ENCODE measurements around the gene LIMS2.

LIMS2 gene

DNA sequence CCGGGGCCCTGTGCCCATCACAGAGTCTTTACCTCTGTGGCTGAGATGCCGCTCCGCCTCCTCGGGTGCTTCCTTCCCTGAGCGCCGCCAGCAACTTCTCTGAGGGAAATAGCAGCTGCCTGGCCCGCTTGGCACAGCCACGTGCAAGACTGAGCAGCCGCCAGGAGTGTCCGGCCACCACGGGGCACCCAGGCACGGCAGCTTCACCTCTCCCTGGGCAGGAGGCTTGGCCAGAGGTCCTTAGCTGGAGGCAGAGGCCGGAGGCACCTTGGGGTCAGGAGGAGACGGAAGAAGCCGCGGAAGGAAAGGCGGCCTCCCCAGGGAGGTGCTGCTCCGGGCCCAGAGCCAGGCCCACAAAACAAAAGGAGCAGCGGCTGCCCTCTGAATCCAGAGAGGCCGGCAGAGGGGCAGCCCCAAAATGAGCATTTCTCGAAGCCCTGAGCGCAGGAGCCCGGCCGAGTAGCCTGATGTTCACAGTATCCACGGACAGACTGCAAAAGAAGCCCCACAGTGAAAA, 6.0 kb upstream of the LIMS2 start:
- Histone ChIP-seq H3K4me1 (ENCODE audit: control insufficient read depth, insufficient read depth, low read length) (no peaks in the 10 kb centered on the region), H3K36me3 (ENCODE audit: control insufficient read depth in 2 of 2, insufficient read depth in 1 of 2, low read length in 2 of 2) (no peaks in the 10 kb centered on the region), H3K27ac (ENCODE audit: extremely low read depth, low read depth, low read length) (no peak overlapping the region), H3K4me3 (ENCODE audit: low read depth, low read length) (no peak overlapping the region), H3K9me3 (ENCODE audit: control insufficient read depth, insufficient read depth, low read depth, low read length) (no peaks in the 10 kb centered on the region)
- TF ChIP-seq ZNF561 (tag by site-specific recombination; IDR thresholded peaks at IDR 0.05; ENCODE audit: borderline replicate concordance) (no peak), ZSCAN4 (tag by site-specific recombination; IDR thresholded peaks at IDR 0.05) (no peak), EGR2 (tag by site-specific recombination; IDR thresholded peaks at IDR 0.05; ENCODE audit: low read depth) (no peak), ZBTB8A (tag by site-specific recombination; IDR thresholded peaks at IDR 0.05) (no peak), ZSCAN30 (tag by site-specific recombination; IDR thresholded peaks at IDR 0.05) (no peak), ZNF169 (tag by site-specific recombination; IDR thresholded peaks at IDR 0.05) (no peak), HIC1 (tag by site-specific recombination; IDR thresholded peaks at IDR 0.05) (no peak), ZNF791 (tag by site-specific recombination; IDR thresholded peaks at IDR 0.05) (no peak), ZNF521 (tag by site-specific recombination; IDR thresholded peaks at IDR 0.05) (no peak)
- TF ChIP-seq, protein P1, sequence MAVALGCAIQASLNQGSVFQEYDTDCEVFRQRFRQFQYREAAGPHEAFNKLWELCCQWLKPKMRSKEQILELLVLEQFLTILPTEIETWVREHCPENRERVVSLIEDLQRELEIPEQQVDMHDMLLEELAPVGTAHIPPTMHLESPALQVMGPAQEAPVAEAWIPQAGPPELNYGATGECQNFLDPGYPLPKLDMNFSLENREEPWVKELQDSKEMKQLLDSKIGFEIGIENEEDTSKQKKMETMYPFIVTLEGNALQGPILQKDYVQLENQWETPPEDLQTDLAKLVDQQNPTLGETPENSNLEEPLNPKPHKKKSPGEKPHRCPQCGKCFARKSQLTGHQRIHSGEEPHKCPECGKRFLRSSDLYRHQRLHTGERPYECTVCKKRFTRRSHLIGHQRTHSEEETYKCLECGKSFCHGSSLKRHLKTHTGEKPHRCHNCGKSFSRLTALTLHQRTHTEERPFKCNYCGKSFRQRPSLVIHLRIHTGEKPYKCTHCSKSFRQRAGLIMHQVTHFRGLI (tag by site-specific recombination; IDR thresholded peaks at IDR 0.05) = no peak
- CTCF ChIA-PET = interaction anchor here (0.7 kb wide), 1 partner anchor 167 kb away, joined by 3 read pairs; no protein-coding TSS in a partner anchor
- POLR2A ChIA-PET = no interaction called here

- Histone ChIP-seq H3K4me3 (ENCODE audit: low read depth, low read length) (no peak overlapping the region), H3K9me3 (ENCODE audit: control insufficient read depth, insufficient read depth, low read depth, low read length) (no peaks in the 10 kb centered on the region), H3K36me3 (ENCODE audit: control insufficient read depth in 2 of 2, insufficient read depth in 1 of 2, low read length in 2 of 2) (no peaks in the 10 kb centered on the region), H3K4me1 (ENCODE audit: control insufficient read depth, insufficient read depth, low read length) (no peaks in the 10 kb centered on the region), H3K27ac (ENCODE audit: extremely low read depth, low read depth, low read length) (no peak overlapping the region)
- ChIA-PET POLR2A (no interaction called here), CTCF (interaction anchor here (1.4 kb wide), 1 partner anchor 90 kb away, joined by 5 read pairs; no protein-coding TSS in a partner anchor)
- no peak for TF ChIP-seq PRDM1 (tag by site-specific recombination; IDR thresholded peaks at IDR 0.05)
- no peak for TF ChIP-seq TRIM28 (IDR thresholded peaks at IDR 0.05; ENCODE audit: borderline replicate concordance, low read length)
- no peak for TF ChIP-seq ZNF416 (tag by site-specific recombination; IDR thresholded peaks at IDR 0.05)
- TF ChIP-seq GFI1B (tag by site-specific recombination; IDR thresholded peaks at IDR 0.05) = no peak
- no peak for TF ChIP-seq ZNF785 (tag by site-specific recombination; IDR thresholded peaks at IDR 0.05)
- no peak for TF ChIP-seq ZBTB1 (tag by site-specific recombination; IDR thresholded peaks at IDR 0.05)
- no peak for TF ChIP-seq ZBTB8A (tag by site-specific recombination; IDR thresholded peaks at IDR 0.05)
- TF ChIP-seq ZNF548 (tag by site-specific recombination; IDR thresholded peaks at IDR 0.05) = no peak
- TF ChIP-seq ZXDB (tag by site-specific recombination; IDR thresholded peaks at IDR 0.05) = no peak
- TF ChIP-seq, protein P2, sequence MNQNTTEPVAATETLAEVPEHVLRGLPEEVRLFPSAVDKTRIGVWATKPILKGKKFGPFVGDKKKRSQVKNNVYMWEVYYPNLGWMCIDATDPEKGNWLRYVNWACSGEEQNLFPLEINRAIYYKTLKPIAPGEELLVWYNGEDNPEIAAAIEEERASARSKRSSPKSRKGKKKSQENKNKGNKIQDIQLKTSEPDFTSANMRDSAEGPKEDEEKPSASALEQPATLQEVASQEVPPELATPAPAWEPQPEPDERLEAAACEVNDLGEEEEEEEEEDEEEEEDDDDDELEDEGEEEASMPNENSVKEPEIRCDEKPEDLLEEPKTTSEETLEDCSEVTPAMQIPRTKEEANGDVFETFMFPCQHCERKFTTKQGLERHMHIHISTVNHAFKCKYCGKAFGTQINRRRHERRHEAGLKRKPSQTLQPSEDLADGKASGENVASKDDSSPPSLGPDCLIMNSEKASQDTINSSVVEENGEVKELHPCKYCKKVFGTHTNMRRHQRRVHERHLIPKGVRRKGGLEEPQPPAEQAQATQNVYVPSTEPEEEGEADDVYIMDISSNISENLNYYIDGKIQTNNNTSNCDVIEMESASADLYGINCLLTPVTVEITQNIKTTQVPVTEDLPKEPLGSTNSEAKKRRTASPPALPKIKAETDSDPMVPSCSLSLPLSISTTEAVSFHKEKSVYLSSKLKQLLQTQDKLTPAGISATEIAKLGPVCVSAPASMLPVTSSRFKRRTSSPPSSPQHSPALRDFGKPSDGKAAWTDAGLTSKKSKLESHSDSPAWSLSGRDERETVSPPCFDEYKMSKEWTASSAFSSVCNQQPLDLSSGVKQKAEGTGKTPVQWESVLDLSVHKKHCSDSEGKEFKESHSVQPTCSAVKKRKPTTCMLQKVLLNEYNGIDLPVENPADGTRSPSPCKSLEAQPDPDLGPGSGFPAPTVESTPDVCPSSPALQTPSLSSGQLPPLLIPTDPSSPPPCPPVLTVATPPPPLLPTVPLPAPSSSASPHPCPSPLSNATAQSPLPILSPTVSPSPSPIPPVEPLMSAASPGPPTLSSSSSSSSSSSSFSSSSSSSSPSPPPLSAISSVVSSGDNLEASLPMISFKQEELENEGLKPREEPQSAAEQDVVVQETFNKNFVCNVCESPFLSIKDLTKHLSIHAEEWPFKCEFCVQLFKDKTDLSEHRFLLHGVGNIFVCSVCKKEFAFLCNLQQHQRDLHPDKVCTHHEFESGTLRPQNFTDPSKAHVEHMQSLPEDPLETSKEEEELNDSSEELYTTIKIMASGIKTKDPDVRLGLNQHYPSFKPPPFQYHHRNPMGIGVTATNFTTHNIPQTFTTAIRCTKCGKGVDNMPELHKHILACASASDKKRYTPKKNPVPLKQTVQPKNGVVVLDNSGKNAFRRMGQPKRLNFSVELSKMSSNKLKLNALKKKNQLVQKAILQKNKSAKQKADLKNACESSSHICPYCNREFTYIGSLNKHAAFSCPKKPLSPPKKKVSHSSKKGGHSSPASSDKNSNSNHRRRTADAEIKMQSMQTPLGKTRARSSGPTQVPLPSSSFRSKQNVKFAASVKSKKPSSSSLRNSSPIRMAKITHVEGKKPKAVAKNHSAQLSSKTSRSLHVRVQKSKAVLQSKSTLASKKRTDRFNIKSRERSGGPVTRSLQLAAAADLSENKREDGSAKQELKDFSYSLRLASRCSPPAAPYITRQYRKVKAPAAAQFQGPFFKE (tag by site-specific recombination; IDR thresholded peaks at IDR 0.05; ENCODE audit: borderline replicate concordance) = no peak
- no peak for TF ChIP-seq SETDB1 (IDR thresholded peaks at IDR 0.05; ENCODE audit: insufficient read length, low read length)
- no peak for TF ChIP-seq OVOL3 (tag by site-specific recombination; IDR thresholded peaks at IDR 0.05)
- TF ChIP-seq ZNF148 (tag by site-specific recombination; IDR thresholded peaks at IDR 0.05; ENCODE audit: borderline replicate concordance) = no peak
Observed at GRCh38 chr2:127680706-127681287, 5.5 kb upstream of the LIMS2 start.

All from HEK293 (cell line).